Lung (tissue), 12 donors: ENCODE measurements around the gene TBC1D17. TPM values are rescaled to one million over a fixed set of nuclear protein-coding genes. Genes with fewer than 3 reads are reported as not detected.
A peak's percentile ranks its signal among the peaks of the same experiment; 100 is the strongest.

Experiments used
- ATAC-seq: fragments of 200-7000 bp; cut with Tn5 transposase; one replicate; pipeline ENCODE4 v1.9.1; 2020; ENCODE audit warnings: moderate number of reproducible peaks; ENCODE audit not compliant: insufficient read depth, low FRiP score
- DNase-seq, 3 donors: peaks; one replicate each; pipeline ENCODE4 v3.0.0-alpha.2; 2013 to 2017
- H3K27ac ChIP-seq, 2 donors: one replicate each; pipeline ENCODE4 v1.5.1; 2013; ENCODE audit warnings: mild to moderate bottlenecking in 2 of 2, moderate library complexity in 2 of 2, control low read depth in 1 of 2, inconsistent platforms in 1 of 2, low read depth in 1 of 2, low read length in 1 of 2
- H3K27me3 ChIP-seq, 3 donors: one replicate each; pipeline ENCODE4 v1.5.1; 2013; ENCODE audit warnings: low read length in 2 of 3; ENCODE audit not compliant: control insufficient read depth in 3 of 3, insufficient read depth in 3 of 3
- H3K36me3 ChIP-seq, 4 donors: one replicate each; pipeline ENCODE4 v1.5.1; 2013; ENCODE audit warnings: low read length in 4 of 4, mild to moderate bottlenecking in 1 of 4, moderate library complexity in 1 of 4; ENCODE audit not compliant: control insufficient read depth in 4 of 4, insufficient read depth in 4 of 4
- H3K4me1 ChIP-seq, 5 donors: one replicate each; pipeline ENCODE4 v1.5.1; 2013; ENCODE audit warnings: low read length in 5 of 5, mild to moderate bottlenecking in 2 of 5, moderate library complexity in 1 of 5; ENCODE audit not compliant: control insufficient read depth in 5 of 5, insufficient read depth in 5 of 5
- H3K4me3 ChIP-seq: one replicate; pipeline ENCODE4 v1.5.1; 2013; ENCODE audit warnings: mild to moderate bottlenecking, control low read depth, moderate library complexity
- H3K9ac ChIP-seq, 2 donors: one replicate each; pipeline ENCODE4 v1.5.1; 2013; ENCODE audit warnings: low read length in 2 of 2, control low read depth in 1 of 2; ENCODE audit not compliant: insufficient read depth in 1 of 2
- H3K9me3 ChIP-seq, 4 donors: one replicate each; pipeline ENCODE4 v1.5.1; 2013; ENCODE audit warnings: low read length in 3 of 4, mild to moderate bottlenecking in 1 of 4, moderate library complexity in 1 of 4; ENCODE audit not compliant: control insufficient read depth in 4 of 4, insufficient read depth in 3 of 4
- WGBS, 2 donors: extraction: QIAGEN DNeasy Blood & Tissue Kit; methylation state at CpG; one replicate each; pipeline ENCODE4 v1.1.7; 2013; 5-methylcytosine and 5-hydroxymethylcytosine counted together
- polyA plus RNA-seq, 2 donors: library from polyadenylated mRNA; stranded (reverse); fragments of 200-250 nt; gene quantifications; one replicate each; pipeline ENCODE4 v1.2.1, GENCODE V29; 2013
- total RNA-seq, 2 donors: library from RNA; depleted of rRNA in 1 of 2; stranded (reverse); fragments of >200 nt in 1 of 2; gene quantifications; one replicate each; pipeline ENCODE4 v1.2.1, GENCODE V29; 2014 to 2021
- TF ChIP-seq, protein P1 (sequence below): IDR thresholded peaks from 2 replicates; pipeline ENCODE4 v1.5.1; 2012; ENCODE audit warnings: mild to moderate bottlenecking; ENCODE audit errors: control extremely low read depth, extremely low read depth
- donor health status: control.
- donor health status: control.
- donor health status: Bipolar disorder and iron deficiency.
- donor health status: healthy.
- donor health status: DM: yes; HTN: yes; CAD: no.

The TBC1D17 gene
- total and polyA plus RNA-seq, 4 donors, result 23.3 to 52.9 (median 32.4) TPM

DNA sequence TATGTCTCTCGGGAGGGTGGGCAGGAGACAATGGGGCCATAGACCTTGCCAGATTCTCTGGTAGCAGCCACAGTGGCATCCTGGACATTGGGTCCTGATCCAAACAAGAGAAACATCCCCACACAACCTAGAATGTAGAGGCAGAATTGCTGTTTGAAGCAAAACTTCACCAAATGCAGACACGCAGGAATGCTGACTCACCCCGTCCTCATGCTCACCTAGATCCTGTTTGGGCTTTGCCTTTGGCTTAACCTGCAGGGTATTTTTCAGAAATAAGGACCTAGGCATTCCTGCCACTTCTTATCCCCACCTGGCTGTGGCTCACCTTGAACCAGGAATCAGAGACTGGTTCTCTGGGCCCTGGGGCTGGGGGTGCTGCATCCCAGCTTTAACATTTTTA is 7.3 kb downstream of the TBC1D17 start:
- no peak for ATAC-seq
- H3K9me3 ChIP-seq, result peaks cover 0 to 2% (median 0%) of the 10 kb centered on the region in 4 donors
- H3K9ac ChIP-seq, result no peak overlapping the region
- TF ChIP-seq, protein P1, sequence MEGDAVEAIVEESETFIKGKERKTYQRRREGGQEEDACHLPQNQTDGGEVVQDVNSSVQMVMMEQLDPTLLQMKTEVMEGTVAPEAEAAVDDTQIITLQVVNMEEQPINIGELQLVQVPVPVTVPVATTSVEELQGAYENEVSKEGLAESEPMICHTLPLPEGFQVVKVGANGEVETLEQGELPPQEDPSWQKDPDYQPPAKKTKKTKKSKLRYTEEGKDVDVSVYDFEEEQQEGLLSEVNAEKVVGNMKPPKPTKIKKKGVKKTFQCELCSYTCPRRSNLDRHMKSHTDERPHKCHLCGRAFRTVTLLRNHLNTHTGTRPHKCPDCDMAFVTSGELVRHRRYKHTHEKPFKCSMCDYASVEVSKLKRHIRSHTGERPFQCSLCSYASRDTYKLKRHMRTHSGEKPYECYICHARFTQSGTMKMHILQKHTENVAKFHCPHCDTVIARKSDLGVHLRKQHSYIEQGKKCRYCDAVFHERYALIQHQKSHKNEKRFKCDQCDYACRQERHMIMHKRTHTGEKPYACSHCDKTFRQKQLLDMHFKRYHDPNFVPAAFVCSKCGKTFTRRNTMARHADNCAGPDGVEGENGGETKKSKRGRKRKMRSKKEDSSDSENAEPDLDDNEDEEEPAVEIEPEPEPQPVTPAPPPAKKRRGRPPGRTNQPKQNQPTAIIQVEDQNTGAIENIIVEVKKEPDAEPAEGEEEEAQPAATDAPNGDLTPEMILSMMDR, result no peak
- H3K27me3 ChIP-seq, result no peaks in the 10 kb centered on the region
- peaks cover 17 to 58% (median 40%) of the 10 kb centered on the region in 4 donors for H3K36me3 ChIP-seq
- no peak for DNase-seq
- peaks cover 0 to 3% (median 0%) of the 10 kb centered on the region in 5 donors for H3K4me1 ChIP-seq
- no peak overlapping the region for H3K4me3 ChIP-seq
- WGBS, 2 donors, result 92% methylated on average over 3 of the region's 3 CpGs
- no peak overlapping the region for H3K27ac ChIP-seq

DNA sequence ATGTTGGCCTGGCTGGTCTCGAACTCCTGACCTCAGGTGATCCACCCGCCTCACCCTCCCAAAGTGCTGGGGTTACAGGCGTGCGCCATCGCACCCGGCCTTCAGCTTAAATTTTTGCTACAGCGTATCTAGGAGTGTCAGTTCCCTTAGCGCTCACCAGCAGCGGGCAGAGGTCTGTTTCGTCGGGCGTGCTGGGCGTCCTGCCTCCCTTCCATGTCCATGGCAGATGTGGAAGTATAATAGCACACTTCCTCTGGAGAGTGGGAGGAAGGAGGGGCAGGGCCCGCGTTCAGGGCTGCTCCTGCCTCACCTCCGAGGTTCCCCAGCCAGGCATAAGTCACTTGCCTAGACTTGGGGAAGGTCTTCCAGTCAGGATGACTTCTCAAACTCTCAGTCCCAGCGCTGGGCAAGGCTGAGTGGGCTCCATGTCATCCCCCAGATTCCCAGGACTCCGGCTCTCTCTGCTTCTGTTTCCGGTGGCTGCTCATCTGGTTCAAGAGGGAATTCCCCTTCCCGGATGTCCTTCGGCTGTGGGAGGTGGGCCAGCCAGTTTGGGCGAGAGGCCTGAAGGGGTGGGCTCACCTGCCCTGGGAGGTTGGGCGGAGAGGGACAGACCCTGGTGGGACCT is 9.6 kb downstream of the TBC1D17 start:
- H3K4me3 ChIP-seq, result no peak overlapping the region
- no peak overlapping the region for H3K27ac ChIP-seq
- no peak for ATAC-seq
- peaks cover 0 to 2% (median 0%) of the 10 kb centered on the region in 4 donors for H3K9me3 ChIP-seq
- no peaks in the 10 kb centered on the region for H3K27me3 ChIP-seq
- 65 to 67% methylated on average over 23 of the region's 23 CpGs for WGBS, 2 donors
- H3K36me3 ChIP-seq, result peaks cover 11 to 36% (median 22%) of the 10 kb centered on the region in 4 donors
- H3K4me1 ChIP-seq, result peaks cover 0 to 11% (median 0%) of the 10 kb centered on the region in 5 donors
- TF ChIP-seq, protein P1, result no peak
- DNase-seq, result peak in 2 of 3 donors; percentile 30 to 39
- no peak overlapping the region for H3K9ac ChIP-seq

DNA sequence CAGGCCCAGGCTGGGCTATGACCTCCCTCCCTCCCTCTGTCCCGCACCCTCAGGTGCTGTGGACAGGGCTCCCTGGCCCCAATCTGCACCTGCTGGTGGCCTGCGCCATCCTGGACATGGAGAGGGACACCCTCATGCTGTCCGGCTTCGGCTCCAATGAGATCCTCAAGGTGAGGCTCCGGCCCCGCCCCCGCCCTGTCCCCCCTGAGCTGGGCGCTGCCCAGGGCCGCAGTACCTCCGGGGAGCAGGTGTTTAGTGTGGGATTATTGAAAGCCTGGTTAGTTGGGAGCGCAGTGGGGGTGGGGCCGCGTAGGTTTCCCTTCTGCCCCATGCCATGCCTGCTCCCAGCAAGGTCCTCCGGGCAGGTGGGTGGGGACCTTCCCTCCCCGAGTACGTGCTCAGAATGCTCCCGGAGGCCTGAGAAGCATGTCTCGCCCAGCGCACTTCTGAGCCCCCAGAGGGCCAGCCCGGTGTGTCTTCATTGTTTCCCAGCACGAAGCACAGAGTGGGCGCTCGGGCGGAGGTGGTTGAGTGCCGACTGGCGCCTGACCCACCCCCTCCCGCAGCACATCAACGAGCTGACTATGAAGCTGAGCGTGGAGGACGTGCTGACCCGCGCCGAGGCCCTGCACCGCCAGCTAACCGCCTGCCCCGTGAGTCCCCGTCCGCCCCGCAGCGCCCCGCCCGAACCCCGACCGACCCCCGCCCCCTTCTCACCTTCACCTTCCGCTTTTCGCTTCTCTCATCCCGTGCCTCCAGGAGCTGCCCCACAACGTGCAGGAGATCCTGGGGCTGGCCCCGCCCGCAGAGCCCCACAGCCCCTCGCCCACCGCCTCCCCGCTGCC is 10.4 kb downstream of the TBC1D17 start:
- Histone ChIP-seq H3K9me3 (peaks cover 0 to 2% (median 0%) of the 10 kb centered on the region in 4 donors), H3K4me3 (no peak overlapping the region), H3K9ac (no peak overlapping the region), H3K27me3 (peaks cover 0 to 2% (median 0%) of the 10 kb centered on the region in 3 donors), H3K27ac (no peak overlapping the region), H3K36me3 (peaks cover 4 to 28% (median 17%) of the 10 kb centered on the region in 4 donors), H3K4me1 (peaks cover 0 to 11% (median 0%) of the 10 kb centered on the region in 5 donors)
- DNase-seq (peak in 1 of 3 donors; percentile 38), ATAC-seq (no peak)
- TF ChIP-seq, protein P1, result no peak
- 73 to 79% methylated on average over 52 to 54 of the region's 54 CpGs for WGBS, 2 donors
